GM21367 (cell line): ENCODE measurements around the gene SH3PXD2A.

Experiments
- ATAC-seq: cut with Tn5 transposase; IDR thresholded peaks from one replicate; pipeline ENCODE4 v1.9.1; 2021; ENCODE audit not compliant: unreplicated experiment

Gene SH3PXD2A

GRCh38 chr10:103554488-103555324 lies 300.7 kb downstream of the SH3PXD2A start:
- no peak for ATAC-seq

- ATAC-seq = no peak
These were observed 301.5 kb downstream of the SH3PXD2A start for GRCh38 chr10:103553743-103554487.

- no peak for ATAC-seq
These were observed 302.3 kb downstream of the SH3PXD2A start for GRCh38 chr10:103552856-103553742.

GRCh38 chr10:103551619-103552602 lies 303.5 kb downstream of the SH3PXD2A start:
- no peak for ATAC-seq

- ATAC-seq = no peak
These were observed 305.1 kb downstream of the SH3PXD2A start for GRCh38 chr10:103550229-103550628.

- ATAC-seq = no peak
These were observed 306.1 kb downstream of the SH3PXD2A start for GRCh38 chr10:103549349-103549685.

GRCh38 chr10:103548581-103549348 lies 306.6 kb downstream of the SH3PXD2A start:
- ATAC-seq = no peak

GRCh38 chr10:103548006-103548405 lies 307.4 kb downstream of the SH3PXD2A start:
- no peak for ATAC-seq

- ATAC-seq = no peak
These were observed 307.9 kb downstream of the SH3PXD2A start for GRCh38 chr10:103547391-103547946.

GRCh38 chr10:103546401-103546800 lies 309.0 kb downstream of the SH3PXD2A start:
- ATAC-seq = no peak

GRCh38 chr10:103545771-103546281 lies 309.6 kb downstream of the SH3PXD2A start:
- no peak for ATAC-seq

GRCh38 chr10:103545366-103545765 lies 310.0 kb downstream of the SH3PXD2A start:
- no peak for ATAC-seq

GRCh38 chr10:103544657-103545310 lies 310.6 kb downstream of the SH3PXD2A start:
- no peak for ATAC-seq
